Stimulated activated CD8-positive, alpha-beta memory T cell treated with anti-CD3 and anti-CD28 coated beads, Interleukin-7, amount 100 ng/mL, for 48 hours (primary cell): ENCODE data around the gene CASKIN1.
"Not testable (repeated sequence)": the region's sequence is repeated elsewhere in the genome, so short reads cannot be mapped to it uniquely, and the experiment has no call there.

ENCODE experiments used
- DNase-seq, 2 donors: peaks; one replicate each; pipeline ENCODE4 v3.0.0-alpha.2; 2020; ENCODE audit warnings: low read depth in 1 of 2; ENCODE audit errors: extremely low read depth in 1 of 2

The CASKIN1 gene

DNA sequence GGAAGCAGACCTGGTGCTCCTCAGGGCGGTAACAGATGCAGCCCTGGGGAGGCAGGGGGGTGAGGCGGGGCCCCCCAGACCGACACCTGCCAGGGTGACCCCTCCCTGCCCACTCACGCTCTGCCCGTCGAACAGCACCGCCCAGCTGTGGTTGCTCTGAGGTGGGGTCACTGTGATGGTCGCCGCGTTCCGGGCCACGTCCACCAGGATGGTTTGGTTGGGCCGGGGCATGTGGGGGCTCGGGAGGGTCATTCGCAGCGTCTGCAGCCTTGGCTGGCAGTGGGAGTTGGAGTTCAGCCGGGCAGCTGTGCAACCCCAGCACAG is 13.6 kb upstream of the CASKIN1 start:
- no peak for DNase-seq

DNA sequence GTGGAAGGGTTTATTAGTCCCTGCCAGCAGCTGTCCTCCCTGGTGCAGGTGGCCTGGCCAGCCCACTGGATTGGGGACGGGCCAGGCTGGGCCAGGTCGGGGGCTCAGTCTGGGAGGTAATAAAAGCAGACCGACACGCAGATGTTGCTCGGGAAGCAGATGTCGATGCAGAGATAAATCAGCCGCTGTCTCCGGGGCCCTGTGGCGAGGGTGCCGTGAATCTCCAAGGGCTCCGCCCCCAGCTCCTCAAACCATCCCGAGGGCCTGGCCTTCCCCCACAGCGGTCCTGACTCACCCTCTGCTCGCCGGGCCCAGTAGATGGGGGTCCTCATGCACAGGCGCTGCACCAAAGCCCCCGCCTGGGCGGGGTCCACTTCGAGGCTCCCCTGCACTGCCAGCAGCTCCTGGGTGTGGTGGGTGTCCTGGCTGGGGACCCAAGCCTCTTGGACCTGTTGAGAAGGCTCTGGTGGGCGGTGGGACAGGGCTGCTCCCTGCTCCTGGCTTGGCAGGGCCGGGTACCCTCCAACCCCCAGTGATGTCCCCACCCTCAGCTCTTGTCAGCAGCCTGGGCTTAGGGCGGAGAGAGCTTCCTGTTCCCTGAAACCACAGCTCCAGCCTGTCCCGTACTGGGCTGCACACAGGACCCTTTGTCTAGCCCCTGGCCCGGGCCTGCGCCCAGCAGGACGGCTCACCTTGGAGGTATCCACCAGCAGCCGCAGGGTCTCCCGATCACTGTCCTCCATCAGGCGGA is 13.0 kb upstream of the CASKIN1 start:
- no peak for DNase-seq

DNA sequence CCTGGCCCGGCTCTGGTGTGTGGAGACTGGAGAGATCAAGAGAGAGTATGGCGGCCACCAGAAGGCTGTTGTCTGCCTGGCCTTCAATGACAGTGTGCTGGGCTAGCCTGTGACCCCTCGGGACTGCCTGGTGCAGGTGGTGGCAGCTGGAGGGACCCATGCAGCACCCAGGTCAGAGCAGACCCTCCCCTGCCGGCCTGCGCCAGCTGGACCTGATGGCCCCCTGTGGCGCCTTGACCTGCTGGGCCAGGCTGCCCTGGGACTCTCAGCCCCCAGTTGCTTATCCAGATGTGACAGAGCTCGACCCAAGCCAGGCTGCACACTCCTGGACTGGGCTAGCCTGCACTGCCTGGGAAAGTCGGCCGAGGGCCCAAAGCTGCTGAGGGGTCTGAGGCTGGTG is 12.4 kb upstream of the CASKIN1 start:
- DNase-seq, result no peak

DNA sequence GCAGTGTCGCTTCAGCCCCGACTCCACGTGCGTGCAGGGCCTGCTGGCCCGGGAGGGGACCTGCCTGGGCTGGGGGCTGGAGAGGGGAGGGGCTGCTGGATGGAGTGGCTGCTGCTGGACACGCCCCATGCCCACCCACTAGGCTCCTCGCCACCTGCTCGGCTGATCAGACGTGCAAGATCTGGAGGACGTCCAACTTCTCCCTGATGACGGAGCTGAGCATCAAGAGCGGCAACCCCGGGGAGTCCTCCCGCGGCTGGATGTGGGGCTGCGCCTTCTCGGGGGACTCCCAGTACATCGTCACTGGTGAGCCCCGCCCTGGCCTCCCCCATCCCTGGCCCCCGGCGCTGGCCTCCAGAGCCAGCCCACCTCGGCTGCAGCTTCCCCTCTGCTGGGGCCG is 11.9 kb upstream of the CASKIN1 start:
- no peak for DNase-seq

DNA sequence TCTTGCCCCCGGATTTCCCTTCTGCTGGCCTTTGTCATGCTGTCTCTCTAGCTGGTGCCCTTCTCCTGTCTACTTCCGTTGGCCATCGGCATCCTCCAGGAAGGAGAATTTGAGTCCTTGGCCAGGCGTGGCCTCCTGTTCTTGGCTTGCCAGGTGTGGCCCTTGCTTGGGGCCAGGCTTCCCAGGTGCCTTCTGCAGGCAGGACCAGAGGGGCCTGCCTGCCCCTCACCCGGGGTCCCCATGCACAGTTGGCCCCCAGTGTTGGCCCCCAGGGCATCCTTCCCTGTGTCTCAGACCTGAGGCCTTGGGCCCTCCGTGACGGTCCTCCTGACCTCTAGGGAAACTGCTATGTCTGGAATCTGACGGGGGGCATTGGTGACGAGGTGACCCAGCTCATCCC is 11.5 kb upstream of the CASKIN1 start:
- no peak for DNase-seq

DNA sequence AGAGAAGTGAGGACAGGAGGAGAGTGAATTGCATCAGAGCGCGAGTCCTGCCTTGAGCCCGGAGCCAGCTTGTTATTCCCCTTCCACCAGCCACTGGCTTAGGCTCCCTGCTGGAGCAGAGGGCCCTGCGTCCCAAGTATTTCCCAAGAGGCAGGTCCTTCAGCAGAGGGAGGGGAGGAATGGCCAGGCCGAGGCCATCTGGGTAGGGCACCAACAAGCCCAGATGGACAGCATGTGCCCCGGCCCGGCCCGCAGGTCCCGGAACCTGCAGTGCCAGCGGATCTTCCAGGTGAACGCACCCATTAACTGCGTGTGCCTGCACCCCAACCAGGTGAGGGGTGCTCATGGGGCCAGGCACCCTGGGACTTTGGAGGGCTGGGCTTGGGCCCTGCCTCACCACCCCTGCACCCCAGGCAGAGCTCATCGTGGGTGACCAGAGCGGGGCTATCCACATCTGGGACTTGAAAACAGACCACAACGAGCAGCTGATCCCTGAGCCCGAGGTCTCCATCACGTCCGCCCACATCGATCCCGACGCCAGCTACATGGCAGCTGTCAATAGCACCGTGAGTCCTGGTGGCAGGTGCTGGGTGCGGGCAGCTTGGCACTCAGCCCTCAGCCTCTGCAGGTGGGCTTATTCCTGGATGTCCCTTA is 10.5 kb upstream of the CASKIN1 start:
- no peak for DNase-seq

DNA sequence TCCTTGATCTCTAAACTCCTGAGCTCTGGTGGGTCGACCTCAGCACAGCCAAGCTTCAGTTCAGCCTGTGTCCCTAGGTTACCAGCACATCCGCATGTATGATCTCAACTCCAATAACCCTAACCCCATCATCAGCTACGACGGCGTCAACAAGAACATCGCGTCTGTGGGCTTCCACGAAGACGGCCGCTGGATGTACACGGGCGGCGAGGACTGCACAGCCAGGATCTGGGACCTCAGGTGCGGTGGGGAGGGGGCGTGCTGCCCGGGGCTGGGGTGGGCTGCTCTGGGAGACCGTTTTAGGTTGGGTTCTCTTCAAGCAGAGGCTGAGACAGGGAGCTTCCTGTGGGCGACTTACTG is 10.0 kb upstream of the CASKIN1 start:
- no peak for DNase-seq

DNA sequence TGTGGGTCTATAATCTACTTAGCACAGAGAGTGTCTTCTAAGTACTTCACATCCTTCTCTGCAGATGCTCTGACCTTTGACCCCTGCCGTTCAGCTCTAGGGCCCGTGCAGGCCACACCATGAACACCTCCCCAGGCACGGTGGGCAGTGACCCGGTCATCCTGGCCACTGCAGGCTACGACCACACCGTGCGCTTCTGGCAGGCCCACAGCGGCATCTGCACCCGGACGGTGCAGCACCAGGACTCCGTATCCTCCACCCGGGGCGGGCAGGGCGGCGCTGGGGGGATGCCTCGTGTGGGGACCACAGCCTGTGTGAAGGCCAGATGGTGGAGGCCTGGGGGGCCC is 9.5 kb upstream of the CASKIN1 start:
- DNase-seq, result no peak

DNA sequence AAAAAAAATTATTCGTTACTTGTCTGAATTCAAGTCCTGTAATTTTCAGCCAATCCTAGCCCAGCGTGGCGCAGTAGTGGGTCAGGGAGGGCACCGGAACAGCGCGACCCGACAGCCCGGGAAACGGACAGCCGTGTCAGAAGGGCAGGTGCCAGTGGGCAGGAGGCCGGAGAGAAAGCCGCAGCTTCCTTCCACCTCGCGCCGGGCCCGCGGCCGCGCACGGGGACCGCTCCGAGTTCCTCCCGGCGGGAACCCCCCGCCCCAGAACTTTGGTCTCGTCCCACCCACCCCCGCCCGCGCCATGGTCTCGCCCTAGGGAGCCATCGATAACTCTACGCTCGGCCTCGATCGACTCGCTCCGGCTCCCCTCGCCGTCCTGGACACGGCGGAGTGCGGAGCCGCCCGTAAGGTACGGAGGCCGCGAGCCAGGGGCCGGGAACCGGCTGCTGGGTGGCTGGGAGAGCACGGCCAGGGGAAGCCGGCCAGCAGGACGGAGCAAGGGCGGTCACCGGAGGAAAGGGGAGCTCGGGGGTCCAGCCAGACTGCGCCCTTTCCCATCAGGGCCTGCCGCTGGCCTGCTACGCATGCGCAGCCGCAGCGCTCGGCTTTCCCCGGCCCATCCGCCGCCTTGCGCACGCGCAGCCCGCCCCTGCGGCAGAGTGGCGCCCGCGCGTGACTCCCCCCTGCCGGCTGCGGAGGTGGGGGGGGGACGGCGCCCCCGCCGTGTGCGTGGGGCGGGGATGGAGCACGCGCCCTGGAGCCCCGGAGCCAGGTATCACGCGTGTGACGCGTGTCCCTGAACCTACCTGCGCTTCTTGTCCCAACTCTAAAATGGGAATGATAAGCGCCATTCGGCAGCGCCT is 8.9 kb upstream of the CASKIN1 start, which contains the start of gene MLST8:
Gene MLST8 (plus strand): TSS at position 351 of the 863 bp plus-strand sequence. CDS start 632 bp downstream, outside the sequence.
- peak; percentile 70 to 80 for DNase-seq

DNA sequence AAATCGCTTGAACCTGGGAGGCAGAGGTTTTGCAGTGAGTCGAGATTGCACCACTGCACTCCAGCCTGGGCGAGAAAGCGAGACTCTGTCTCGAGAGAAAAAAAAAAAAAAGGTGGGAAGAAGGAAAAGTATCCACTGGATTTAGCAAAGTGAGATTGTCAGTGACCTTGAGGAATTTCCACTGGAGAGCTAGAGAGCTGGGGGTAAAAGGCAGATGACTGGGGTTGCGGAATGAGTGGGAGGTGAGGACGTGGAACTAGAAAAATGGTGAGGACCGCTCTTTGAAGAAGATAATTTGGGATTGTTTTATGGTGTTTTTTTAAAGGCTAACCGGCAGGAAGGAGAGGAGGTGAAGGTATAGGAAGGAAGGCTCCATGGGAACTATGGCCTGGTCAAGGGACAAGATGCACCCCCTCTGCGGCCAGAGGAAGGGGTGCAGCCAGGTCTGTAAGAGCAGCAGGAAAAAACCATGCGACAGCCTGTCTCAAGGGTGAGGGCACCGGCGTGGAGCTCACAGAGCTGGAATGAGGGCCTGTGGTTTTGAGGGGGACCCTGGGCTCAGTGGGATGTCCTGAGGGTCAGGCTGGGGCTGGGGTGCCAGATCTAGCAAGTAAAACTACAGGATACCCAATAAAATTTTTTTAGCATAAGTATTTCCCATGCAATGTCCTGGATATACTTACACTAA is 8.2 kb upstream of the CASKIN1 start:
- no peak for DNase-seq

DNA sequence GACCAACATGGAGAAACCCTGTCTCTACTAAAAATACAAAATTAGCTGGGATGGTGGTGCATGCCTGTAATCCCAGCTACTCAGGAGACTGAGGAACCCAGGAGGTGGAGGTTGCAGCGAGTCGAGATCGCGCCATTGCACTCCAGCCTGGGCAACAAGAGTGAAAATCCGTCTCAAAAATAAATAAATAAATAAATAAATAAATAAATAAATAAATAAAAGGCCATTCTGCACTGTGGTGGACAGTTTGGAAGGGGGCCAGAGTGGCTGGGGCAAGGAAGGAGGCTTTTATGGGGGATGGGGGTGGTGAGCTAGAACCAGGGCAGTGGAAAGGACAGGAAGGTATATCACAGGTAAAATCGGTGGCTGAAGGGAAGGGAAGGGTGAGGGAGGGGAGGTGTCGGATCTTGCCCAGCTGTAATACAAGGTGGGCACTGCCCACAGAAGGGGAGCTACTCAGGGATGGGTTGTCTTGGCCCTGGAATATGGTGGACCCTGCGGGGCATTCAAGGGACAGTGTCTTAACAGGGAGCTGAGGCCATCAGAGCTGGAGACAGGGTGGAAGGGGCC is 6.8 kb upstream of the CASKIN1 start:
- not testable (repeated sequence) for DNase-seq

DNA sequence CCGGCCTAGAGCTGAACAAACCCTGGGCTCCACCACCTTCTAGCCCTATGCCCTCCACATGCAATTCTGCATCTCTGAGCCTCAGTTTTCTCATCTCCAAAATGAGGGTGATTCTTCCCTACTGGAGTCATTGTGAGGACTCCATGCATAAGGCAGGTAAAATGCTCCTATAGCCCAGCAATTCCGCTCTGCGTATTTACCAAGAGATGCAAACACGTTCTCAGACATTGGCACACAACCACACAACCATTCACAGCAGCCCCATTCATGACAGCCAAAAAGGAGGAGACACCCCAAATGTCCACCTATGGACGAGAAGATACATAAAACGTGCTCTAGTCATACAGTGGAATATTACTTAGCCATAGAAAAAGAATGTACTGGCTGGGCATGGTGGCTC is 3.9 kb upstream of the CASKIN1 start:
- DNase-seq, result no peak

DNA sequence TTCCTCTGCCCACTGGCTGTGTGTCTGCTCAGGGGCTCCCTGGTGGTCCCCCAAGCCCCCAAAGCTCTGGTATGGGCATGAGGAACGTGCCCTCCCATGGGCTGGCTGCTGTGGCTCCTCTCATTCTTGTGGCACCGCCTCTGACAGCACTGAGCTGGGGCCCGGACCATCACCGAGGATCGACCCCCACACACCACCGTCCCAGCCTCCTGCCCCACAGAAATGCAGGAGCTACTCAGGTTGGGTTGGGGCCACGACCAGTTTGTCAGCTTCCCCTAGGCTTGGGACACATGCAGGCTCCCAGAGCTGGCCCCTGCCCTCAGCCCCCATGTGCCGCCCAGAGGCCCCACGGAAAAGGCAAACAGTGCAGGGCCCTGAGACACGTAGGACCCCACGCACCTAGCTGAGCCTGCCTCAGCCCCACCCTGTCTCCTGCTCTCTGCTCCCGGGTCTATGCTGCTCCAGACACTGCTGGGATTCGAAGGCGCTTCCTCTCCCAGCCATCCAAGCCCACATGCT is 3.3 kb upstream of the CASKIN1 start:
- no peak for DNase-seq

DNA sequence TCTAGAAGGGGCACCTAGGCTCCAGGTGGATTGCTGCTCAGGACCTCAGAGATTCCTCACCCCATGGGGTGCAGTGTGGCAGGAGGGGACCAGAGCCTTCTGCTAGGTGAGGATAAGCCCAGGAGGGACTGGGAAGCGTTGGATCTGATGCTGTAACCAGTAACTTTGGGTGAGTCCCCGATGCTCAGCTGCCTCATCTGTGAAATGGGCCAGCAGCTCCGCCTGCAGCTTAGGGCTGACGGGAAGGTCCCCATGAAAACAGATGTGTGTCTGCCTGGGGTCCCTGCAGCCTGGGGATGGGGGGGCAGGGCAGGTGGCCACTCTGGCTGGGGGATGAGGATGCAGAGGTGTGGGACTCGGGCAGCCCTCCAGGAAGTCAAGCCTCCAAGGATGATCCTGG is 2.7 kb upstream of the CASKIN1 start:
- DNase-seq, result no peak

DNA sequence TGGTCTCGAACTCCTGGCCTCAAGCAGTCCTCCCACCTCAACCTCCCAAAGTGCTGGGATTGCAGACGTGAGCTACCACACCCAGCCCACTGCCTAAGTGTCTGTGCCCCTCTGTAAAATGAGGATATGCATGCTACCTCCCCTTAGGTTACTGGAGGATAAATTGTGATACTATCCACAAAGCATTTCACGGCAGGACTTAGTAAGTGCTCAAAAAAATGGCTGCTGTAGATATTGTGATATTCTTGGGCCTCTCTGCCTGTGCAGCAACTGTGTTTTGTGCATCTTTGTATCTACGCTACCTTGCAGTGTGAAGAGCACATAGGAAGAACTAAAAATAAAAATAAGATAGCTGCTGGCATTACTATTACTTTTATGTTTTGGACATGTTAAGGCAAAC is 1.9 kb upstream of the CASKIN1 start:
- DNase-seq, result no peak

DNA sequence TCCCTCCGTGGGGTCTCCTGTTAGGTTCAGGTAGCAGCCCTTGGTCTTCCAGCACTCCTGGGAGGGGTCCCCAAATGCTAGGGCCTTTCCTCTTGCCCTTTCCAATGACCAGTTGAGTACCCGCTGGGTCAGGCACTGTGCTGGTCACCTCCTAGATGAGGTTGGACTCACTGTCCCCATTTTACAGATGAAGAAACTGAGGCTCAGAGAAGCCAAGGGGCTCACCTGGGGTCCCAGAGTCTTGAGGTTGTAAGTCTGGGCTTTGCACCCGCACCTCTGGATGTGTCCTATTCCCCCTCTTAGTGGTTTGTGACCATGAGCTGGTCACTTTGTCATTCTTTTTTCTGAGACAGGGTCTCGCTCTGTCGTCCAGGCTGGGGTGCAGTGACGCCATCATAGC is 1.4 kb upstream of the CASKIN1 start:
- DNase-seq, result no peak

DNA sequence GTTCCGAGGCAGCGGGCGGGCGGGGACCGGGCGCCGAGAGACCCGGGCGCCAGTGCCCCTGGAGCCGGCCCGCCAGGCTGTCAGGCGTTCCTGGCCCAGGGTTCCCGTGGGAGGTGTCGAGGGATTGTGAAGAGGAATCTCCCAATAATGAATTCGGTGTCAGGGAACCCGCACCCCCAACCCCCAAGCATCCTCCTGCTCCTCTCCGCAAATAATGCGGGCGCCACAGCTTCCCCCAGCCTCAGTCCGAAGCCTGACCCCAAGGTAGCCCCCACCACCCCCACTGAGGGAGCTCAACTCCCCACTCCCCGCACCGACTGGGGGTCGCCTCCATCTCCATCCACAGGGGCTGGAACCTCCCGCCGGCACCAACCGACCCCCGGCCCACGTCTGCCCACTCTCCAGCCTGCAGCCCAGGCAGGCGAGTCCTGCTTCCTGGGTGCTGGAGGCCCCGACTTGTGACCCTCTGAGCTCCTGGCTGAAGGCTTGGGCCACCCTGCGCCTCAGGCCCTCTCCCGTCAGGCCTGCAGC is 641 bp upstream of the CASKIN1 start:
- no peak for DNase-seq

DNA sequence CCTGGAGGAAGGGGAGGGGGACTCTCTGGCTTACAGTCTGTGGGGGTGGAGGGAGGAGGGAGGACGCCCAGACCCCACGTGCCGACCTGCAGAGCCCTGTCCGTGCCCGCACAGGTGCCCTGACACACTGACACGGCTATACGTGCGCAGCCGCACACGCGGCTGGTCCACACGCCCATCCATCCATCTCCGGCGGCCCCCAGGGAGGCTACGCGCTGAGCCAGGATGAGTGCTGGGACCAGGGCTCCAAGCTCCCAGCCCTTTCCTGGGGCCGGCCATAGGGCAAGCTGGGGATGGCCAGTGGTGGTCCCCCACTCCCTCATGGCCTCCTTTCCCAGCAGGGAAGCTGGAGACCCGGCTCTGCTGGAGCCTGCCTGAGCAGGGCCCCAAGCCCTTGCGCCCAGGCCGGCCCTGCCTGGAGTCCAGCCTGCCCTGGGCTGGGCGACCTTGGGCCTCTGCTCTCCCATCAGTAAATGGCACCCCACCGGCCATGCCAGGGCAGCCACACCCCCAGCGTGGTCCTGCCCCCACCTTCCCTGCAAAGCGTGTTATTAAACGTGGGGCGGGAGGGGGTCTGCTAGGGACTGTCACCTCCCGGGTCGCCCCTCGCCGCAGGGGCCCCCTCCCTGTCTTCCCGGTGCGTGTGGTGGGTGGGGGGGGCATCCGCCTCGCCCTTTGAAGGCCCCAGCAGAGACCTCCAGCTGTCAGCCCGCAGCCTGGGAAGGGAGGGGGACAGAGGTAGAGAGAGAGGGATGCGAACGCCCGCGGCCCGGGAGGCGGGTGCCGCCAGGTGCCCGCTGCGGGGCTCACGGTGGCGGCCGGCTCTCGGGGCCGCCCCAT is 863 bp downstream of the CASKIN1 start:
- no peak for DNase-seq

DNA sequence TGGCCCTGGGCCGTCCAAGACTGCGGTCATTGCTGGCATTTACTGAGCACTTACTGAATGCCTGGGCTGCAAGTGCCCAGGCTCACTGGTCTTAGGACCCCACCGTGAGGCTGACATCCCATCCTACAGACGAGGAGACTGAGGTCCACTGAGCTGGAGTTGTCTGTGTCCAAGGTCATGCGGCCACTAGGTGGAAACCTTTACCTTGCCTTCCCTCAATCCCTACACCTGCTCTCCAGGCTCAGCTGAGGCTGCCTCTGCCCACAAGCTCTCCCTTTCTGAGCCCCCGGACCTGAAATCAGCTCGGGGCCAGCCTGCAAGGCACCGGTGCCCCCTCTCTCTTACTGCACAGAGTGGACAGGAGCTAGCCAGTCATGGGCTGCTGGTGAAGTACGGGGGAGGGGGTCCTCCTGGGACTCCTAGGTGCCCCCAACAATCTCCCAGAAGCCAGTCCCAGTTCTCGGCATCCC is 1.5 kb downstream of the CASKIN1 start:
- peak in 1 of 2 donors; percentile 32 for DNase-seq
